Neural cell (in vitro differentiated cells): Measurements from ENCODE around the gene FRS3. TPM values are rescaled to one million over a fixed set of nuclear protein-coding genes. Genes with fewer than 3 reads are reported as not detected.

Experiments used
- H2AFZ ChIP-seq: fragments of 200-600, 300-800 bp; sonication (generic), shearing (Covaris generic); 2 replicates; pipeline ENCODE4 v1.6.0; 2014; ENCODE audit warnings: low read depth, mild to moderate bottlenecking, antibody characterized with exemption, low read length, moderate library complexity
- H3F3A ChIP-seq: fragments of 200-600 bp; shearing (Covaris generic); 2 replicates; pipeline ENCODE4 v1.6.1; 2016; ENCODE audit warnings: mild to moderate bottlenecking, moderate library complexity, mixed read lengths, antibody characterized with exemption, low read length; ENCODE audit not compliant: insufficient read depth, poor library complexity, severe bottlenecking
- H3K27ac ChIP-seq: fragments of 200-600, 300-800 bp; sonication (generic), shearing (Covaris generic); 2 replicates; pipeline ENCODE4 v1.5.1; 2014; ENCODE audit warnings: mild to moderate bottlenecking, low read length, moderate library complexity
- H3K27me3 ChIP-seq: fragments of 300-800, 200-600 bp; sonication (generic), shearing (Covaris generic); 2 replicates; pipeline ENCODE4 v1.6.0; 2014; ENCODE audit warnings: mild to moderate bottlenecking, low read depth, low read length, moderate library complexity; ENCODE audit not compliant: insufficient read depth
- H3K36me3 ChIP-seq: fragments of 300-800, 200-600 bp; sonication (generic), shearing (Covaris generic); 2 replicates; pipeline ENCODE4 v1.5.1; 2014; ENCODE audit warnings: mild to moderate bottlenecking, antibody characterized with exemption, low read length, moderate library complexity; ENCODE audit not compliant: insufficient read depth
- H3K4me2 ChIP-seq: fragments of 300-800, 200-600 bp; sonication (generic), shearing (Covaris generic); 2 replicates; pipeline ENCODE4 v1.6.0; 2014; ENCODE audit warnings: mild to moderate bottlenecking, low read length
- H3K4me3 ChIP-seq: fragments of 300-800, 200-600 bp; sonication (generic), shearing (Covaris generic); 2 replicates; pipeline ENCODE4 v1.5.1; 2014; ENCODE audit warnings: mild to moderate bottlenecking, low read length, moderate library complexity
- H3K79me2 ChIP-seq: fragments of 200-600 bp; shearing (Covaris generic); replicated peaks from 2 replicates; pipeline ENCODE4 v1.6.0; 2014; ENCODE audit warnings: mild to moderate bottlenecking, low read length, moderate library complexity; ENCODE audit not compliant: insufficient read depth
- H3K9ac ChIP-seq: fragments of 300-800, 200-600 bp; sonication (generic), shearing (Covaris generic); 2 replicates; pipeline ENCODE4 v1.6.1; 2016; ENCODE audit warnings: mild to moderate bottlenecking, low read length, mixed read lengths
- H3K9me2 ChIP-seq: fragments of 200-600 bp; shearing (Covaris generic); 2 replicates; pipeline ENCODE4 v1.6.1; 2016; ENCODE audit warnings: mild to moderate bottlenecking, low read length, mixed read lengths; ENCODE audit not compliant: insufficient read depth
- H3K9me3 ChIP-seq: fragments of 200-600, 300-800 bp; sonication (generic), shearing (Covaris generic); 2 replicates; pipeline ENCODE4 v1.6.1; 2016; ENCODE audit warnings: mild to moderate bottlenecking, mixed run types, low read length, moderate library complexity, mixed read lengths
- H4K20me1 ChIP-seq: fragments of 200-600 bp; shearing (Covaris generic); 2 replicates; pipeline ENCODE4 v1.6.1; 2016; ENCODE audit warnings: mild to moderate bottlenecking, mixed run types; ENCODE audit not compliant: insufficient read depth
- CTCF ChIP-seq: fragments of 450-650 bp; IDR thresholded peaks from 2 replicates; pipeline ENCODE4 v1.5.1; 2014; ENCODE audit warnings: antibody characterized with exemption, mild to moderate bottlenecking, moderate library complexity; ENCODE audit not compliant: poor library complexity, severe bottlenecking
- EP300 ChIP-seq: fragments of 450-650 bp; conservative IDR thresholded peaks from 2 replicates; pipeline ENCODE4 v1.6.1; 2014; ENCODE audit warnings: antibody characterized with exemption, mild to moderate bottlenecking, moderate library complexity; ENCODE audit not compliant: poor library complexity, severe bottlenecking
- EZH2 ChIP-seq: fragments of 200-600, 300-800 bp; shearing (Covaris generic), sonication (generic); IDR thresholded peaks from 2 replicates; pipeline ENCODE4 v1.6.1; 2014; ENCODE audit warnings: antibody characterized with exemption, low read length, borderline replicate concordance, mild to moderate bottlenecking; ENCODE audit not compliant: insufficient read depth, poor library complexity, severe bottlenecking
- MXI1 ChIP-seq: fragments of 450-650 bp; conservative IDR thresholded peaks from 2 replicates; pipeline ENCODE4 v1.6.1; 2014; ENCODE audit warnings: antibody characterized with exemption, mild to moderate bottlenecking; ENCODE audit not compliant: poor library complexity, severe bottlenecking
- POLR2AphosphoS5 ChIP-seq: IDR thresholded peaks from 2 replicates; pipeline ENCODE4 v1.6.1; 2012
- RAD21 ChIP-seq: fragments of 450-650 bp; conservative IDR thresholded peaks from 2 replicates; pipeline ENCODE4 v1.6.1; 2014; ENCODE audit warnings: antibody characterized with exemption, mild to moderate bottlenecking, moderate library complexity
- SMC3 ChIP-seq: fragments of 450-650 bp; conservative IDR thresholded peaks from 2 replicates; pipeline ENCODE4 v1.6.1; 2014; ENCODE audit warnings: antibody characterized with exemption, mild to moderate bottlenecking, moderate library complexity; ENCODE audit not compliant: poor library complexity
- TAF1 ChIP-seq: IDR thresholded peaks from 2 replicates; pipeline ENCODE4 v1.6.1; 2012; ENCODE audit warnings: low read depth
- polyA plus RNA-seq: library from polyadenylated mRNA; depleted of rRNA; stranded (reverse); fragments of >200 nt; gene quantifications from 2 replicates; pipeline ENCODE4 v1.2.3, GENCODE V29; 2014
- TF ChIP-seq, protein P1 (sequence below): IDR thresholded peaks from 2 replicates; pipeline ENCODE4 v1.6.1; 2012; ENCODE audit warnings: borderline replicate concordance

The FRS3 gene
- polyA plus RNA-seq, 1 donor from 2014 or later = 15.7 TPM

- no peak overlapping the region for H3K4me2 ChIP-seq
- no peak overlapping the region for H3K4me3 ChIP-seq
- no peaks in the 10 kb centered on the region for H4K20me1 ChIP-seq
- H3K36me3 ChIP-seq = no peaks in the 10 kb centered on the region
- no peak overlapping the region for H2AFZ ChIP-seq
- H3K9ac ChIP-seq = no peak overlapping the region
- no peak overlapping the region for H3K27ac ChIP-seq
- no peaks in the 10 kb centered on the region for H3K9me3 ChIP-seq
- no peaks in the 10 kb centered on the region for H3K79me2 ChIP-seq
- peaks cover 22% of the 10 kb centered on the region for H3K27me3 ChIP-seq
- no peaks in the 10 kb centered on the region for H3K9me2 ChIP-seq
- TF ChIP-seq EZH2 (no peak), EP300 (no peak), MXI1 (no peak), SMC3 (no peak), CTCF (no peak), RAD21 (no peak), POLR2AphosphoS5 (no peak)
- TF ChIP-seq, protein P1, sequence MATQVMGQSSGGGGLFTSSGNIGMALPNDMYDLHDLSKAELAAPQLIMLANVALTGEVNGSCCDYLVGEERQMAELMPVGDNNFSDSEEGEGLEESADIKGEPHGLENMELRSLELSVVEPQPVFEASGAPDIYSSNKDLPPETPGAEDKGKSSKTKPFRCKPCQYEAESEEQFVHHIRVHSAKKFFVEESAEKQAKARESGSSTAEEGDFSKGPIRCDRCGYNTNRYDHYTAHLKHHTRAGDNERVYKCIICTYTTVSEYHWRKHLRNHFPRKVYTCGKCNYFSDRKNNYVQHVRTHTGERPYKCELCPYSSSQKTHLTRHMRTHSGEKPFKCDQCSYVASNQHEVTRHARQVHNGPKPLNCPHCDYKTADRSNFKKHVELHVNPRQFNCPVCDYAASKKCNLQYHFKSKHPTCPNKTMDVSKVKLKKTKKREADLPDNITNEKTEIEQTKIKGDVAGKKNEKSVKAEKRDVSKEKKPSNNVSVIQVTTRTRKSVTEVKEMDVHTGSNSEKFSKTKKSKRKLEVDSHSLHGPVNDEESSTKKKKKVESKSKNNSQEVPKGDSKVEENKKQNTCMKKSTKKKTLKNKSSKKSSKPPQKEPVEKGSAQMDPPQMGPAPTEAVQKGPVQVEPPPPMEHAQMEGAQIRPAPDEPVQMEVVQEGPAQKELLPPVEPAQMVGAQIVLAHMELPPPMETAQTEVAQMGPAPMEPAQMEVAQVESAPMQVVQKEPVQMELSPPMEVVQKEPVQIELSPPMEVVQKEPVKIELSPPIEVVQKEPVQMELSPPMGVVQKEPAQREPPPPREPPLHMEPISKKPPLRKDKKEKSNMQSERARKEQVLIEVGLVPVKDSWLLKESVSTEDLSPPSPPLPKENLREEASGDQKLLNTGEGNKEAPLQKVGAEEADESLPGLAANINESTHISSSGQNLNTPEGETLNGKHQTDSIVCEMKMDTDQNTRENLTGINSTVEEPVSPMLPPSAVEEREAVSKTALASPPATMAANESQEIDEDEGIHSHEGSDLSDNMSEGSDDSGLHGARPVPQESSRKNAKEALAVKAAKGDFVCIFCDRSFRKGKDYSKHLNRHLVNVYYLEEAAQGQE = no peak
- no peaks in the 10 kb centered on the region for H3F3A ChIP-seq
These were observed 42.0 kb downstream of the FRS3 start for GRCh38 chr6:41737591-41738130.

DNA sequence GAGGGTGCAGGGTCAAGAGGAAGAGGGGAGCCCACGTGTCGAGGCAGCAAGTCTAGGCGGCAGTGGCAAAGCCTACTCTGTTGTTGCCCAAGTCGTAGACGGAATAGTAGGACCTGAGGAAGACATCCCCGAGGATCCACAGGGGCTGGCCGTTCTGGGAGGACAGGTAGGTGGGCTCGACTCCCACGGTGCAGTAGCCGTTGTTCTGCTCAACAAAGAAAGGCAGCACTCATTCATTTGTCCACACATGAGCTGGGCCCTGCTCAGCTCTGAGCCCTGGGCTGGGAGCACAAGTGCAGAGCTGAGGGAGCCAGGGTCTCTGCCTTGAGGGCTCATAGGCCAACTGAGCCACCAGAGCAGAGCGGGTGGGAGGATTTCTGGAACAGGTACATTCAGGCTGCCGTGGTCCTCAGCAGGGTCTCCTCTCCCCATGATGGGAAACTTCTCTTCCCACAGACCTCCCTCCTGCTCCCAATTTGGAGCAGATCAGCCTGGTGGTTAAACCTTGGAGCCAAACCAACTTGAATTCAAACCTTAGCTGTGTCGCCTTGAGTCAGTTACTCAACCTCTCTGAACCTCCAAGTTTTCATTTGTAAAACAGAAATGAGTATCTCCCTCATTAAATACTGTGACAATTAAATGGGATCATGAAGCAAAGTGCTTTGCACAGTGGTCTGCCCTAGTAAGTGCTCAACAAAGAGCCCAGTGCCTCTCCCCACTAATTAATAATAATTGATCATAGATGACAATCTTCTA is 42.7 kb downstream of the FRS3 start:
- Histone ChIP-seq H3K4me3 (no peak overlapping the region), H2AFZ (no peak overlapping the region), H3K79me2 (no peaks in the 10 kb centered on the region), H3F3A (no peaks in the 10 kb centered on the region), H3K27ac (no peak overlapping the region), H3K9me3 (no peaks in the 10 kb centered on the region), H3K9ac (no peak overlapping the region), H3K27me3 (peaks cover 22% of the 10 kb centered on the region), H3K36me3 (no peaks in the 10 kb centered on the region), H4K20me1 (no peaks in the 10 kb centered on the region), H3K4me2 (no peak overlapping the region), H3K9me2 (no peaks in the 10 kb centered on the region)
- no peak for TF ChIP-seq EZH2
- TF ChIP-seq, protein P1 = no peak
- TF ChIP-seq RAD21 = no peak
- TF ChIP-seq EP300 = no peak
- no peak for TF ChIP-seq TAF1
- TF ChIP-seq SMC3 = no peak
- no peak for TF ChIP-seq POLR2AphosphoS5
- TF ChIP-seq CTCF = no peak
- TF ChIP-seq MXI1 = no peak
